ENCODE data around the gene FER1L5.

The FER1L5 gene

DNA sequence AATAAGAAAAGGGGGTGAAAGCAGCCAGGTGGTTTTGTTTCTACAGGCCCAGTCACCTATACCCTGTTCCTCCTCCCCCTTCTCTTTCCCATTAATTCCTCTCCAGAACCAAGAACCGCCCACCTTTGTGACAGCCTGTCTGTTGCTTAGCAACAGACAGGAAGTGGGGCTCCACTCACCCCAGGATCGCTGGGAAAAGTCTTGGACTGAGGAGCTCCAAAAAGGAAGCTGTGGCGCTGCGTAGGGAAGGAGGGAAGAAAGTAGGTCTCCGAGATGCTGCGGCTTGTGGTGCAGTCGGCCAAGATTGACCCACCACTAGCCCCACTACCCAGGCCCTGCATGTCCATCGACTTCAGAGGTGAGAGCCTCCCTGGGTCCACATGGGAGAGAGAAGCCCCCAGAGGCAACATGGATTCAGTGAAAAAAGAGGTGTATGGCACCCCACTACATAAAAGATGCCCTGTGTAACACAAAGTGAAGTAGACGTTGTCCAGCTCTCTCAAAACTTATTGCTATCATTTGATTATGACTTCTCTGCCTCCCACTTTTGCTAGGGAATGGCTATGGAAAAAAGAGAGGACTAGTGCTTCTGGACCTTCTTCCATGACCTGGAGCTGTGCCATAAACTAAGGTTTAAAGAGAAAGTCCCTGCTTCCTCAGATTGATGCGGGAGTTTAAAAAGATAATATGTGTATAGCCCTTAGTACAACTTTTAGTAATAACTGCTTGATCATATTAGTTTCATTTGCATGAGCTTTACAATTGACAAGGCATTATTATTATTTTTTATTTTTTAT, at the start of gene FER1L5:
Gene FER1L5 (plus strand): TSS at position 201 of the 797 bp plus-strand sequence. CDS start 73 bp downstream, at position 274.
- peak; percentile 65 for DNase-seq (ENCODE audit: low read depth)

DNA sequence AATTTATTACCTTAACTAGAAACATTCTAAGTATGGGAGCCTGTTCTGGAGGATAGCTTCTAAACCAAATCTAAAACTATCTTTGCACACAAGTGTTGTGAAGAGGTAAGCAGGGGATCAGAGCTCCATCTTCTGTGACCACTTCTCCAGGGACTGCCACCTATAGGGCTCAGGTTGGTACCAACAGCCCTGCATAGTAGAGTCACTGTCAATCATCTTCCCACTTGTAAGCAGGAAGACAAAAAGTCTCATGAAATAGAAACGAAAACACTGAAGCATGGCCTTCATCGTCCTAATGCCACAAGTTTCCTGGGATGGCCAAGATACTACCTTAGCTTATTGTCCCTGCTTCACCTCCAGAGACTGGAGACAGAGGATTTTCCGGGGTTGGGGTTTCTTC, 48.3 kb upstream of the FER1L5 start:
- DNase-seq (ENCODE audit: low read depth) = no peak

GRCh38 chr2:96594691-96595152, 47.8 kb upstream of the FER1L5 start:
- DNase-seq (ENCODE audit: low read depth) = no peak

- no peak for DNase-seq (ENCODE audit: low read depth)
Observed at GRCh38 chr2:96596596-96596995, 46.0 kb upstream of the FER1L5 start.

DNA sequence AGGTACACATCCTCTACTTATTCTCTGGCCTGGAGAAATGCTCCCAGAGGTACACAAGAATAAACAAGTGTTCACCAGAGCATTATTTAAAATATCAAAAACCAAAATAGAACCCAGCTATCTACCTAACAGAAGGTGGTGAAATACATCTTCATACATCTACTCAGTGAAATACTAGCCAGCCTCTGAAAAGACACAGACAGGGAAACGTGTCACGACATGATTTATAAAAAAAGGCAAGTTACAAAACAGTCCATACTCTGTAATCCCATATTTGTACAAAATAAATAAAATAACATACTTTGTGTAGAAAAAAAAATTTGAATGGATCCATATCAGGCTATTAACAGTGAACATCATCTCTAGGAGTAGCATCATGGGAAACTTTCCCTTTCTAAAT, 42.6 kb upstream of the FER1L5 start:
- no peak for DNase-seq (ENCODE audit: low read depth)

GRCh38 chr2:96601382-96602292, 40.9 kb upstream of the FER1L5 start:
- DNase-seq (ENCODE audit: low read depth) = peak; percentile 53

GRCh38 chr2:96602330-96602823, 40.2 kb upstream of the FER1L5 start:
- DNase-seq (ENCODE audit: low read depth) = no peak

GRCh38 chr2:96604104-96604503, 38.5 kb upstream of the FER1L5 start:
- DNase-seq (ENCODE audit: low read depth) = no peak

DNA sequence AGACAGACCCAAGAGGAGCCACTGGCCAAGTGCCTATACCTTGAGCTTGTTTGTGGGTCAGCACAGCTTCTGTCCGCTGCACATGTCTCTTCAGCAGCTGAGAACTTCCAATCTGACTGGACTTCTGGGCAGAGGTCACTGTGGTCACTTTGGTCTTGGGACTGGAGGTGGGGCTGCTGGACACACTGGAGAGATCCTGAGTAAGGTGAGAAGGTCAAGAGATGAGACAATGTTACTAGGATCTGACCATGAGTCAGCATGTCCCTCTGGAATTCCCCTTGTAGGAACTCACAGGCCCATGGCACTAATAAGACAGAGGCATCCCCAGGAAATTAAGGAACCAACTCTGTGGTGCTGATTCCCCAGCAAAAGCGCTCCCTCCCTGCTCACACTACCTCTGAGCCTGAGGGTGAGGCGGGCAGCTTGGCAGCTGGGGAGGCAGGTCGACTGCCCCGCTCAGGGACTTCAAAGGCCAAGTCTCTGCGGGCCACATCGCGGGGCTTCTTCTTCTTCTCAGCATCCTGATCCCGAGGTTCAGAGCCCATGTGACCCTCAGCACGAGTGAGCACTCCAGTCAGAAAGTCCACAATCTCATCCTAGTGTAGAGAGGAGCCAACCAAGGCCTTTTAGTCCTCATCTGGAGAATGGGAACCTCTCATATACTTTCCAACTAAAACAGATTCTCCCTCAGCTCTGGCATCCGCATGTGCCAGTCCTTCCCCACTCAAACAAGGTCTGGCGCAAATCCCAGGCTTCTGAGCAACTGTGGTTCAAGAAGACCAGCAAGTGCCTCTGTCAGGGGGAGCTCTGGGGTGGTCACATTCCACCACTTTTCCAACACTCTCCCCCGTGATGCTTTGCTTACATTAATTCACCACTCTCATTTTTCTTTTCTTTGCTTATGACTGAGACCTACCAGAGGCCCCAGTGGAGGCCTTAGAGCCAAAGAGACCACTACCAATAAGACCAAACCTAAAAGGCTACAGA, 33.8 kb upstream of the FER1L5 start:
- peak; percentile 48 for DNase-seq (ENCODE audit: low read depth)

DNA sequence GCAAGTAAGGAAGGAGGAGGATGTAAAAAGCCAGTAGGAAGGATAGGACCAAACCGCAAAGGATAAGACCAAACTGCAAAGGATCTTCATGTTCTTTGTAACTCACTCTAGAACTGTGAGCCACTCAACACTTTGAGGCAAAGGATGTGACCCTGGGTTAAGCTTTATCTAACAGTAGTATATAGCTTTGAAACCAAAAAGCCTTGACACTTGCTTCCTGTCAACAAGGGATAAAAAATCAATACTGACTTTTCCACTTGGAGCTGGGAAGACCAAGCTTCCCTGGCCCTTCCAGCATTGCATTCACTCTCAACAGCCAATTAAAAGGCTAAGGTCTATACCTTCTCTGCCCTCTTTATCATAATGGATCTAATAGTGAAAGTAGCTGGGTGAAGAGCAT, 26.4 kb upstream of the FER1L5 start:
- DNase-seq (ENCODE audit: low read depth) = no peak

DNA sequence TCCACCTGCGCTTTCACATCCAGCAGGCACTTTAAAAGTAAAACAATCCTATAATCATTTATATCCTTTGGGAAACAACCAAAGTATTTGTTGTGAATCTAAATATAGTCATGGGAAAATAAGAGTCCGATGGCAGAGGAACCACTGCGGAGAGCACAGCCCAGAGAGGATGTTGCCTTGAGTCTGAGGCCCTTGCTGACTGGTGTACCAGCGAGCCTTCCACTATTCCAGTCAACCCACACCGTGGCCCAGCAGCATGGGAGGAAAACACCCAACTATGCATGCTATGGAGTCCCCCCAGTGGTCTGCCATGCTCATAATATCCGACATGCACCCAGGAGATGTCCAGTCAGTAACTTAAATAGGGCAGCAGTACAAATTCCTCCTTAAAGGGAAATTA, 26.0 kb upstream of the FER1L5 start:
- no peak for DNase-seq (ENCODE audit: low read depth)

GRCh38 chr2:96617012-96617411, 25.6 kb upstream of the FER1L5 start:
- no peak for DNase-seq (ENCODE audit: low read depth)

DNA sequence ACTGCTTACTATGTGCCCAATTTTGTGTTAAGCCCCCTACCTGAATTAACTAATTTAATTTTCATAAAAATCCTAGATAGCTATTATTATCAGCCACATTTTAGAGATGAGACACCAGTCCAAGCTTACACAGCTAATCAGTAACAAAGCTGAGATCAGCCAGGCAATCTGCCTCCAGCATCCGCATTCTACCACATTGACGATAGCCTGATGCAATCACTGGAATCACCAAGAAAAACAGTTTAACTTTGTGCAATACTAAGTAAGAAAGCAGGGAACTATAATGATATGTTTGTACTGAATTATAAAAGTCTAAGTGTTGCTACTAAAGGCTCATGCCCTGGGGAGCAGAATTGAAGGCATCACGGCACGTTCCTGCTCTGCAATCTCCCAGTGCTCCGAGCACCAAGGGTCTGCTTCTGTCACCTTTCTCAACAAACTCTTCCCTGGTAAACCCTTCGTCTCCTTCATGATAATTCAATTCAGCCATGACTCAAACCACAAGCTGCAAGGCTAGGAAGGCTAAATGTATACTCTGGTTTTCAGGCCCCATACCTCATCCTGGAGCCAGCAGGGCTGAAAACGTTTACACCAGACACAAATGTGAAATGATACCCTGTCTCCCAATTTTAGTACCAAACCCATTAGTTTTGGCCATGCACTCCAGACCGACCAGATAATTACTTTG, 23.8 kb upstream of the FER1L5 start:
- DNase-seq (ENCODE audit: low read depth) = peak; percentile 86

- no peak for DNase-seq (ENCODE audit: low read depth)
Observed at GRCh38 chr2:96622544-96622943, 20.0 kb upstream of the FER1L5 start.

GRCh38 chr2:96623116-96623515, 19.4 kb upstream of the FER1L5 start:
- DNase-seq (ENCODE audit: low read depth) = peak; percentile 68

GRCh38 chr2:96625571-96626552, 16.7 kb upstream of the FER1L5 start:
- no peak for DNase-seq (ENCODE audit: low read depth)

GRCh38 chr2:96626553-96626942, 16.0 kb upstream of the FER1L5 start:
- DNase-seq (ENCODE audit: low read depth) = no peak

- peak; percentile 50 for DNase-seq (ENCODE audit: low read depth)
Observed at GRCh38 chr2:96631804-96632435, 10.6 kb upstream of the FER1L5 start.

- no peak for DNase-seq (ENCODE audit: low read depth)
Observed at GRCh38 chr2:96633641-96634040, 8.9 kb upstream of the FER1L5 start.

Measured in amniotic epithelial cell (primary cell).